A673 (cell line): ENCODE results near the gene COL5A1. TPM values are rescaled to one million over a fixed set of nuclear protein-coding genes. Genes with fewer than 3 reads are reported as not detected.
"Not testable (repeated sequence)": the region's sequence is repeated elsewhere in the genome, so short reads cannot be mapped to it uniquely, and the experiment has no call there.

Experiments used
- BruUV-seq: library from RNA; stranded (reverse); fragments of 400-500 nt; replicated peaks from 2 replicates; lab custom pipeline; 2021; lab: Mats Ljungman, UMichigan
- CTCF ChIA-PET: fragments of 300-600 bp; sonication (Branson Sonifier 250); formaldehyde crosslinking; loops from one replicate; lab custom pipeline; 2022; ENCODE audit warnings: antibody characterized with exemption; lab: Charles Lee
- POLR2A ChIA-PET: fragments of 300-600 bp; sonication (Branson Sonifier 250); formaldehyde crosslinking; loops from one replicate; lab custom pipeline; 2022; ENCODE audit warnings: antibody characterized with exemption; ENCODE audit not compliant: low non-redundant PET; lab: Charles Lee
- DNase-seq: peaks from one replicate; pipeline ENCODE4 v3.0.0-alpha.2; 2015; ENCODE audit warnings: low spot score
- H3K27ac ChIP-seq: fragments of 200-600 bp; sonication (generic); 2 replicates; pipeline ENCODE4 v1.5.1; 2016; ENCODE audit warnings: mixed run types, low read depth, mild to moderate bottlenecking, mixed read lengths, antibody characterized with exemption, low read length; ENCODE audit not compliant: poor library complexity, severe bottlenecking
- H3K27me3 ChIP-seq: fragments of 200-600 bp; sonication (generic); replicated peaks from 2 replicates; pipeline ENCODE4 v1.6.1; 2017; ENCODE audit warnings: mixed run types, low read depth, mild to moderate bottlenecking, mixed read lengths, antibody characterized with exemption, low read length; ENCODE audit not compliant: insufficient read depth, poor library complexity
- H3K36me3 ChIP-seq: fragments of 200-600 bp; sonication (generic); 2 replicates; pipeline ENCODE4 v1.6.1; 2016; ENCODE audit warnings: mixed run types, mild to moderate bottlenecking, mixed read lengths, antibody characterized with exemption, low read length; ENCODE audit not compliant: insufficient read depth, poor library complexity, severe bottlenecking
- H3K4me1 ChIP-seq: fragments of 200-600 bp; sonication (generic); 2 replicates; pipeline ENCODE4 v1.6.1; 2017; ENCODE audit warnings: mixed run types, mild to moderate bottlenecking, mixed read lengths, antibody characterized with exemption, low read length; ENCODE audit not compliant: insufficient read depth, poor library complexity, severe bottlenecking
- H3K4me3 ChIP-seq: fragments of 200-600 bp; sonication (generic); 2 replicates; pipeline ENCODE4 v1.5.1; 2016; ENCODE audit warnings: low read depth, mixed run types, mild to moderate bottlenecking, mixed read lengths, low read length; ENCODE audit not compliant: poor library complexity, severe bottlenecking
- H3K9me3 ChIP-seq: fragments of 200-600 bp; sonication (generic); 2 replicates; pipeline ENCODE4 v1.6.1; 2016; ENCODE audit warnings: mixed run types, low read depth, mild to moderate bottlenecking, mixed read lengths, antibody characterized with exemption, low read length; ENCODE audit not compliant: poor library complexity, severe bottlenecking
- EZH2 ChIP-seq: fragments of 200-600 bp; sonication (generic); IDR thresholded peaks from 2 replicates; pipeline ENCODE4 v1.6.1; 2017; ENCODE audit warnings: borderline replicate concordance, low read depth, mild to moderate bottlenecking, mixed read lengths, antibody characterized with exemption, low read length; ENCODE audit not compliant: poor library complexity, severe bottlenecking
- intact Hi-C: fragments of 100-400 bp; cut with micrococcal nuclease; formaldehyde crosslinking; loops from one replicate; pipeline ENCODE4 v1.10.0; 2022; ENCODE audit not compliant: unreplicated experiment
- total RNA-seq: library from RNA; stranded (reverse); gene quantifications from 2 replicates; pipeline ENCODE4 v1.2.3, GENCODE V29; 2021
- TF ChIP-seq, protein P1 (sequence below): fragments of 300-800, 200-600 bp; sonication (generic); conservative IDR thresholded peaks from 2 replicates; pipeline ENCODE4 v1.5.1; 2017; ENCODE audit warnings: low read depth, mild to moderate bottlenecking, antibody characterized with exemption, low read length, moderate library complexity, mixed read lengths

COL5A1 gene
- total RNA-seq, 1 experiment from 2014 or later: 33.6 TPM

DNA sequence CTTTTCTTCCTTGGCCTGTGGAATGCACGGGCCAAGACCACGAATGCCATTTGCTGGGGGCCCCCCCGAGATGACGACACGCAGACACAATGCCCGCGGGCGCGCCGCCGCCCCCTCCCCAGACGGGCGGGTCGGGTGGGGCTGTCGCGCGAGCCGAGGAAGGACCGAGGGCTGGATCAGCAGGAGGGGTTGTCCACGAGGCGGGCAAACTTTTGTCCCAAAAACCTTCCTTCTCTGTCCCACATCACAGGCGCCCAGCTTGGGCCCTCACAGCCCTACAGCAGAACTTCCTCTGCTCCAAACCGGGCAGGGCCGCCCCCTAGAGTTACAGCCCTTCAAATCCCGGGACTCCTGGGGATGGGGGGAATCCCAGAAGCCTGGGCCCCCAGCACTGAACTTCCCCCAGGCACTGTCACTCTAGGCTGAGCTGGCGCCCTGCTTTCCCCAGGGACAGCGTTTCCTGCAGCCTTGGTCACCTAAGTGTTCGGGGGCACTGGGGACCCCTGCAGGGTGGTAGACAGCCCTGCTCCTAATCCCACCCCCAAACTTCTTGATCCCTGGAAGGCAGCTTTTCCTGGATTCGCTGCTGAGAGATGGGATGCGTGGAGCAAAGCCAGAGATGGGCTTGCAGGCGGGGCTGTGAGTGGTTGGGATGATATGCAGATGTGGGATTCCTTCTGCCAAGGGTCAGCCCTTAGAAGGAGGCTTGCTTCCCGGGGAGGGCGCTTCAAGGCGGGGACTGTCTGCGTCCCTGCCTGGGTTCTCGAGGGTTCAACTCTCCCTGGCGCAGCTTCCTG is 980 bp downstream of the COL5A1 start:
- Histone ChIP-seq H3K9me3 (no peaks in the 10 kb centered on the region), H3K27ac (peak overlapping the region; percentile 37), H3K4me1 (peaks cover 31% of the 10 kb centered on the region), H3K36me3 (no peaks in the 10 kb centered on the region), H3K4me3 (peak overlapping the region; percentile 81), H3K27me3 (no peaks in the 10 kb centered on the region)
- BruUV-seq: no TSS peak
- POLR2A ChIA-PET: no interaction called here
- TF ChIP-seq, protein P1, sequence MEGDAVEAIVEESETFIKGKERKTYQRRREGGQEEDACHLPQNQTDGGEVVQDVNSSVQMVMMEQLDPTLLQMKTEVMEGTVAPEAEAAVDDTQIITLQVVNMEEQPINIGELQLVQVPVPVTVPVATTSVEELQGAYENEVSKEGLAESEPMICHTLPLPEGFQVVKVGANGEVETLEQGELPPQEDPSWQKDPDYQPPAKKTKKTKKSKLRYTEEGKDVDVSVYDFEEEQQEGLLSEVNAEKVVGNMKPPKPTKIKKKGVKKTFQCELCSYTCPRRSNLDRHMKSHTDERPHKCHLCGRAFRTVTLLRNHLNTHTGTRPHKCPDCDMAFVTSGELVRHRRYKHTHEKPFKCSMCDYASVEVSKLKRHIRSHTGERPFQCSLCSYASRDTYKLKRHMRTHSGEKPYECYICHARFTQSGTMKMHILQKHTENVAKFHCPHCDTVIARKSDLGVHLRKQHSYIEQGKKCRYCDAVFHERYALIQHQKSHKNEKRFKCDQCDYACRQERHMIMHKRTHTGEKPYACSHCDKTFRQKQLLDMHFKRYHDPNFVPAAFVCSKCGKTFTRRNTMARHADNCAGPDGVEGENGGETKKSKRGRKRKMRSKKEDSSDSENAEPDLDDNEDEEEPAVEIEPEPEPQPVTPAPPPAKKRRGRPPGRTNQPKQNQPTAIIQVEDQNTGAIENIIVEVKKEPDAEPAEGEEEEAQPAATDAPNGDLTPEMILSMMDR: peak; percentile 46
- no peak for TF ChIP-seq EZH2
- peak; percentile 75 for DNase-seq
- CTCF ChIA-PET: interaction anchor here (1.2 kb wide), 1 partner anchor 193 kb away, joined by 4 read pairs; no protein-coding TSS in a partner anchor
- intact Hi-C loops: loop anchor here (5.0 to 10.0 kb wide), 2 partner anchors 185 to 478 kb away; partner anchors contain the start of gene RNU6ATAC

DNA sequence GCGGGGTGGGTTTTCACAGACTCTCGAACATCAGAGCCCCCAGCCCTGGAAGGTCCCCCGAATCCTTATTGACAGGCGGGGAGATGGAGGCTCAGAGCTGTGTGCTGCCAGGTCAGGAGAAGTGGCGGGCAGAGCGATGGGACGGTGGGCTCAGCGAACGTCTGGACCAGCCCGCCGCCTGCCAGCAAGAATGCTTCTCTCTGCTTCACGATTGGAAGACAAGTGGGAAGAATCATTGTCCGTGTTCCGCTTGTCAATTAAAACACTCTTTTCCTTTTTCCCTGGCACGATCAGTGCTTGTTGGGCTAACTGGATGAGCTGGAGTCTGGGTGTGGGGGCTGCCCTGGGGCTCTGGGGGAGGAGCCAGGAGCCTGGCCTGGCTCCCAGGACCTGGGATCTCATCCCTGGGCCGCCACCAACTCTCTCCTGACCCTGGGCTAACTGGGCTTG is 1.6 kb downstream of the COL5A1 start:
- intact Hi-C loops: loop anchor here (5.0 to 10.0 kb wide), 2 partner anchors 186 to 478 kb away; partner anchors contain the start of gene RNU6ATAC
- Histone ChIP-seq H3K27me3 (no peaks in the 10 kb centered on the region), H3K9me3 (no peaks in the 10 kb centered on the region), H3K27ac (peak overlapping the region; percentile 37), H3K4me1 (peaks cover 31% of the 10 kb centered on the region), H3K36me3 (no peaks in the 10 kb centered on the region), H3K4me3 (peak overlapping the region; percentile 81)
- no peak for DNase-seq
- CTCF ChIA-PET: interaction anchor here (1.2 kb wide), 1 partner anchor 194 kb away, joined by 4 read pairs; no protein-coding TSS in a partner anchor
- no peak for TF ChIP-seq EZH2
- TF ChIP-seq, protein P1: no peak
- POLR2A ChIA-PET: no interaction called here
- BruUV-seq: no TSS peak

GRCh38 chr9:134644401-134644724 is 2.8 kb downstream of the COL5A1 start:
- not testable (repeated sequence) for H3K9me3 ChIP-seq

More at GRCh38 chr9:134644401-134644724, 2.8 kb downstream of the COL5A1 start:
- H3K4me3 ChIP-seq: peak overlapping the region; percentile 36
- POLR2A ChIA-PET, H3K27me3 ChIP-seq, H3K27ac ChIP-seq, H3K36me3 ChIP-seq, DNase-seq, BruUV-seq, CTCF ChIA-PET: not testable (repeated sequence)
- H3K4me1 ChIP-seq: peaks cover 31% of the 10 kb centered on the region
- intact Hi-C loops: loop anchor here (5.0 to 10.0 kb wide), 2 partner anchors 187 to 480 kb away; partner anchors contain the start of gene RNU6ATAC
